Activated B cell treated with CpG ODN at 0.5 μM for 24 hours (primary cell): ENCODE data around the gene PHACTR3. TPM values are rescaled to one million over a fixed set of nuclear protein-coding genes. Genes with fewer than 3 reads are reported as not detected.

Source experiments
- ATAC-seq: fragments of 200-7000 bp; cut with Tn5 transposase; one replicate; pipeline ENCODE4 v1.10.0; 2021; ENCODE audit warnings: low read depth, mild to moderate bottlenecking, moderate library complexity
- CTCF ChIA-PET: fragments of 350-600 bp; sonication (Branson Sonifier 250); formaldehyde crosslinking; loops from one replicate; lab custom pipeline; 2021; ENCODE audit warnings: antibody characterized with exemption; lab: Charles Lee
- POLR2A ChIA-PET: fragments of 350-600 bp; sonication (Branson Sonifier 250); formaldehyde crosslinking; loops from one replicate; lab custom pipeline; 2021; ENCODE audit warnings: antibody characterized with exemption; lab: Charles Lee
- DNase-seq: peaks from one replicate; pipeline ENCODE4 v3.0.0; 2022
- H3K27ac Mint-ChIP-seq: one replicate; pipeline ENCODE4 v1.8.0; 2020; ENCODE audit warnings: mixed read lengths
- H3K27me3 Mint-ChIP-seq: one replicate; pipeline ENCODE4 v1.8.0; 2021; ENCODE audit warnings: mixed read lengths
- H3K36me3 Mint-ChIP-seq: one replicate; pipeline ENCODE4 v1.8.0; 2021; ENCODE audit warnings: low read depth, mixed read lengths
- H3K4me1 Mint-ChIP-seq: one replicate; pipeline ENCODE4 v1.8.0; 2021; ENCODE audit warnings: mixed read lengths
- H3K4me3 Mint-ChIP-seq: one replicate; pipeline ENCODE4 v1.8.0; 2020; ENCODE audit warnings: mild to moderate bottlenecking, mixed read lengths
- H3K9me3 Mint-ChIP-seq: one replicate; pipeline ENCODE4 v1.8.0; 2020; ENCODE audit warnings: mixed read lengths
- intact Hi-C: fragments of 100-400 bp; cut with micrococcal nuclease; formaldehyde crosslinking; loops from one replicate; pipeline ENCODE4 v1.15.1; 2024
- total RNA-seq: library from RNA; stranded (reverse); gene quantifications from 2 replicates; pipeline ENCODE4 v1.2.3, GENCODE V29; 2022
- TF ChIP-seq, protein P1 (sequence below): fragments of 200-600 bp; IDR thresholded peaks from one replicate; pipeline ENCODE4 v1.8.0; 2022; ENCODE audit warnings: antibody characterized with exemption, mild to moderate bottlenecking

Gene PHACTR3
- total RNA-seq, 1 donor from 2014 or later = not detected

DNA sequence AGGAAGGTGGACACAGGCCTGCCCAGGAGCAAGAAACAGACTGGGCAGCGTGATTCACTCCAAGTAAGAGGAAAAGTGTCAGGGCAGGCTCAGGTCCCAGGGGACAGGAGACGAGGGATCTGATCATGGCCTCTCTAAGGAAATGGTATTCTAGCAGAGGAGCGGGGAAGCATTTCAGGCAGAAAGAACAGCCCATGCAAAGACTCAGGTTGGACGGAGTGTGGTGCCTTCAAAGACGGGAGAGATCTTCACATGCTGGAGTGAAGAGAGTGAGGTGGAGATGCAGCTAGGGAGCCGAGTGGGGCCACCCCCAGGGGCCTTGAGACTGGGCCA is 168.0 kb downstream of the PHACTR3 start:
- DNase-seq (no peak), ATAC-seq (no peak)
- Mint-ChIP-seq H3K4me1 (no peaks in the 10 kb centered on the region), H3K9me3 (peaks cover 4% of the 10 kb centered on the region), H3K27me3 (no peaks in the 10 kb centered on the region), H3K4me3 (no peak overlapping the region), H3K27ac (no peak overlapping the region), H3K36me3 (no peaks in the 10 kb centered on the region)
- TF ChIP-seq, protein P1, sequence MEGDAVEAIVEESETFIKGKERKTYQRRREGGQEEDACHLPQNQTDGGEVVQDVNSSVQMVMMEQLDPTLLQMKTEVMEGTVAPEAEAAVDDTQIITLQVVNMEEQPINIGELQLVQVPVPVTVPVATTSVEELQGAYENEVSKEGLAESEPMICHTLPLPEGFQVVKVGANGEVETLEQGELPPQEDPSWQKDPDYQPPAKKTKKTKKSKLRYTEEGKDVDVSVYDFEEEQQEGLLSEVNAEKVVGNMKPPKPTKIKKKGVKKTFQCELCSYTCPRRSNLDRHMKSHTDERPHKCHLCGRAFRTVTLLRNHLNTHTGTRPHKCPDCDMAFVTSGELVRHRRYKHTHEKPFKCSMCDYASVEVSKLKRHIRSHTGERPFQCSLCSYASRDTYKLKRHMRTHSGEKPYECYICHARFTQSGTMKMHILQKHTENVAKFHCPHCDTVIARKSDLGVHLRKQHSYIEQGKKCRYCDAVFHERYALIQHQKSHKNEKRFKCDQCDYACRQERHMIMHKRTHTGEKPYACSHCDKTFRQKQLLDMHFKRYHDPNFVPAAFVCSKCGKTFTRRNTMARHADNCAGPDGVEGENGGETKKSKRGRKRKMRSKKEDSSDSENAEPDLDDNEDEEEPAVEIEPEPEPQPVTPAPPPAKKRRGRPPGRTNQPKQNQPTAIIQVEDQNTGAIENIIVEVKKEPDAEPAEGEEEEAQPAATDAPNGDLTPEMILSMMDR = no peak
- intact Hi-C loops = no loop called here
- ChIA-PET CTCF (no interaction called here), POLR2A (no interaction called here)

DNA sequence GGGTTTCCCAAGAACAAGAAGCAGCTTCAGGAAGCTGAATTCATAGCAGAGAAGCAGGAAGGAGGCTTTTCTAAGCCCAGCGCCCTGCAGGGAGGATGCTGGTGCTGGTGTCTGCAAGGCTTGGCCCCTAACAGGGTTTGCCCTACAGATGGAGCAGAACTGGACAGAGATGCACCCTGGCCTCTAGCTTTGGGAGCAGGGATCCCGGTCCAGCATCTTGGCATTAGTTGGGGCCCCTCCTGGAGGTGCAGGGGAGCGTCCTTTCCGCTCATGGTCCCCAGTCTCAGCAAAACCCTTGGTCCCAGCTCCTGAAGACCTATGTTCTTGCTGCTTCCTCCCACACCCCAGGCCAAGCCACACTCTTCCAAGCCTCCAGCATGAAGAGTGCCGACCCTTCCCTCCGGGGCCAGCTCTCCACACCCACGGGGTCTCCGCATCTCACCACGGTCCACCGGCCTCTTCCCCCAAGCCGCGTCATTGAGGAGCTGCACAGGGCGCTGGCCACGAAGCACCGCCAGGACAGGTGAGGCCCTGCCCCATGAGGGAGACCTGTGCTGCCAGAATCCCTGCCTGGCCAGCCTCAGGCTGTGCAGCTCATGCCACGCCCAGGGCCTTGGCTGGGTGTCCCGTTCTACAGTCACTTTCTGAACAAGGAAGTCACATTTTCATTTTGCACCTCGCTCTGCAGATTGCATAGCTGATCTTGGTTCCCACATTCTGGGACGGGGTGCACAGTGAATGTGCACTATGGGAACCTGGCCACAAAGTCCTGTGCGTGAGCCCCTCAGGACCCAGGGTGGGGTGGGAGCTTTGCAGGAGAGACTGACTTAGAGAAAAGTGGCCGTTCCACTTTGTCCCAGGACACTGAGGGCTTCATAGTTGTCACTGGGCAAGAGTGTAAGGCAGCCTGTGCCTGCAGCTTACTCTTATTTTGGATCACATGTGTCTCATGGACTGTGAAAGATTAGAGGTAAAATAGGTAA is 168.9 kb downstream of the PHACTR3 start:
- Mint-ChIP-seq H3K27me3 (no peaks in the 10 kb centered on the region), H3K36me3 (no peaks in the 10 kb centered on the region), H3K4me1 (no peaks in the 10 kb centered on the region), H3K27ac (no peak overlapping the region), H3K9me3 (peaks cover 4% of the 10 kb centered on the region), H3K4me3 (no peak overlapping the region)
- no peak for ATAC-seq
- DNase-seq = no peak
- CTCF ChIA-PET = no interaction called here
- POLR2A ChIA-PET = no interaction called here
- intact Hi-C loops = no loop called here
- TF ChIP-seq, protein P1 = no peak

DNA sequence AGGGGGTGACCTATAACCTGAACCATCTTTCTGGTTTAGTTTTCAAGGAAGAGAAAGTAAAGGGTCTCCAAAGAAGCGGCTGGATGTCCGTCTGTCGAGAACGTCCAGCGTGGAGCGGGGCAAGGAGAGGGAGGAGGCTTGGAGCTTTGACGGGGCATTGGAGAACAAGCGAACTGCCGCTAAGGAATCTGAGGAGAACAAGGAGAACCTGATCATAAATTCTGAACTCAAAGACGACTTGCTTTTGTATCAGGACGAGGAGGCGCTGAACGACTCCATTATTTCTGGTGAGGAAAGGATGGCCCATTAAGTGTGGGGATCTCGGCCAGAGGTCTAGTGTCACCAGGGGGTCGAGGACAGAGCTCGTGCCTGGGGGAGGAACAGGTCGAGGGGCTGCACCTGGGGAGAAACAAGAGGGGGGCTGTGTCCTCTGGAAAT is 169.9 kb downstream of the PHACTR3 start:
- H3K27me3 Mint-ChIP-seq = no peaks in the 10 kb centered on the region
- H3K27ac Mint-ChIP-seq = no peak overlapping the region
- TF ChIP-seq, protein P1 = no peak
- no peaks in the 10 kb centered on the region for H3K36me3 Mint-ChIP-seq
- DNase-seq (no peak), ATAC-seq (no peak)
- CTCF ChIA-PET = no interaction called here
- POLR2A ChIA-PET = no interaction called here
- intact Hi-C loops = no loop called here
- no peak overlapping the region for H3K4me3 Mint-ChIP-seq
- H3K4me1 Mint-ChIP-seq = no peaks in the 10 kb centered on the region
- peaks cover 4% of the 10 kb centered on the region for H3K9me3 Mint-ChIP-seq

DNA sequence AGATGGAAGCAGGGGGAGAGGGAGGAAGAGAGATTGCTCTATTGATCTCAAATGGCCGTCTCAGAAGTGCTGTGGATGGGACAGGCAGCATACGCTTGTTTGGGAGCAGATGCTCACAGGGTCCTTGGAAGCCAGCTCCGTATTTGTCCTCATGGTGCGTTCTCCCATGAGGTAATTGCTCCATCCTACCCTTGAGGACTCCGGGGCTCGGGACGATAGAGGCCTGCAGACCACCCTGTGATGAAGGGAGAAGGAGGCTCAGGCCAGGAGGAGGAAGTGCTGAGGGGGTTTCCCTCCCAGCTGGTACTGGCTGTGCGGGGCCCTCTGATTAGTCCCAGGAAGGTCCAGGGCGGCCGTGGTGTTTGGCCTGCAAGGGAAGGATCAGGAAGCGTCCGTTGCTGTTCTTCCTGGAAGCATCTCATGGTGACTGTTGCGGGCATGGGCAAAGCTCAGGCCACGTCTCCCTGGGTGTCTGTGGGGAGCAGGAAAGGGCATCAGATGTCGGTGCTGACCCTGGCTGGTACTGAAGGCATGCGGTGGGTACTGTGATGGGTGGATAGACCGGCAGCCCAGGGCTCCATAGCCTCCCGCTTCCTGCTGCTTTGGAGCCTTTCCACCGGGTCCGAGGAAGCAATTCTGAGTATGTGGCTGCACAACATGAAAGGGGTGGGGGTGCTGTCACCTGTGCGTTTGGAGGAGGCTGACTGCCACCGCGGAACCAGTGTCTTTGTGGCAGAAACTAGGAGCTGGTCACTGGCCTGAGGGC is 170.8 kb downstream of the PHACTR3 start:
- no peaks in the 10 kb centered on the region for H3K27me3 Mint-ChIP-seq
- DNase-seq (no peak), ATAC-seq (no peak)
- H3K36me3 Mint-ChIP-seq = no peaks in the 10 kb centered on the region
- no peaks in the 10 kb centered on the region for H3K9me3 Mint-ChIP-seq
- intact Hi-C loops = no loop called here
- H3K4me1 Mint-ChIP-seq = no peaks in the 10 kb centered on the region
- ChIA-PET CTCF (no interaction called here), POLR2A (no interaction called here)
- TF ChIP-seq, protein P1 = no peak
- no peak overlapping the region for H3K4me3 Mint-ChIP-seq
- no peak overlapping the region for H3K27ac Mint-ChIP-seq

DNA sequence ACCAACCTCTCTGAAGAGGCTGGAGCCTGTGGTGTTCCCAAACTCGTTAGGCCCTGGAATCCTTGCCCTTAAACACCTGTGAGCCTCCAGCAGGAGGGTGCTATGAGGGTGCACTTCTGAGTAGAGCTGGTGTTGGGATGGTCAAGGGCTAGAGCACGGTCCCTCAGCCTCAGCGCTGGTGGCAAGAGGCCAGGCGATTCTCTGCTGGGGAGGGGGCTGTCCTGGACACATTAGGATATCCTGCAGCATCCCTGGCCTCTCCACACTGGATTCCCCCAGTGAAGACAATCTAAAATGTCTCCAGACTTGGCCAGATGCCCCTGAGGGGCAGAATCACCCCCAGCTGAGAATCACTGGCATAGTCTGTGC is 171.3 kb downstream of the PHACTR3 start:
- TF ChIP-seq, protein P1 = no peak
- POLR2A ChIA-PET = no interaction called here
- ATAC-seq (no peak), DNase-seq (no peak)
- Mint-ChIP-seq H3K27me3 (no peaks in the 10 kb centered on the region), H3K9me3 (no peaks in the 10 kb centered on the region), H3K27ac (no peak overlapping the region), H3K36me3 (no peaks in the 10 kb centered on the region), H3K4me3 (no peak overlapping the region), H3K4me1 (no peaks in the 10 kb centered on the region)
- CTCF ChIA-PET = no interaction called here
- intact Hi-C loops = no loop called here
